K562 (cell line): Measurements from ENCODE around the gene RALGPS1. TPM values are rescaled to one million over a fixed set of nuclear protein-coding genes. Genes with fewer than 3 reads are reported as not detected.

Source experiments
- ATAC-seq: fragments of 200-7000 bp; cut with Tn5 transposase; 3 replicates; pipeline ENCODE4 v1.9.1; 2020; ENCODE audit warnings: moderate library complexity
- BruUV-seq: library from RNA; stranded (reverse); fragments of 400-500 nt; replicated peaks from 2 replicates; lab custom pipeline; 2021; lab: Mats Ljungman, UMichigan
- CTCF ChIA-PET: fragments of 300-600 bp; formaldehyde crosslinking; extraction: SDS; loops from one replicate; lab custom pipeline; 2021; ENCODE audit warnings: low intra/inter-chr PET ratio; lab: Yijun Ruan, JAX
- POLR2A ChIA-PET: fragments of 300-600, 350-650 bp; sonication (Branson Sonifier 250); formaldehyde crosslinking; extraction: SDS; loops from one replicate; lab custom pipeline; 2021; ENCODE audit warnings: antibody characterized with exemption, inconsistent platforms; lab: Yijun Ruan, JAX
- DNase-seq, 4 experiments: peaks; one replicate each; pipeline versions ENCODE4 v3.0.0 to v3.0.0-alpha.2; 2011 to 2018; ENCODE audit warnings: low spot score in 3 of 4, mixed read lengths in 3 of 4; ENCODE audit errors: extremely low read depth in 1 of 4
- FAIRE-seq: peaks from 2 replicates; lab custom pipeline; 2011; peaks lifted over from hg19 to GRCh38; lab: Jason Lieb, UNC
- H2AFZ ChIP-seq: 2 replicates; pipeline ENCODE4 v1.6.0; 2011; ENCODE audit warnings: low read depth, low read length, control low read depth, inconsistent platforms
- H3K27ac ChIP-seq: fragments of 200-600 bp; 3 replicates; pipeline ENCODE4 v1.8.0; 2011; ENCODE audit warnings: low read depth, mild to moderate bottlenecking, control low read depth, inconsistent platforms, low read length, moderate library complexity, mixed read lengths; ENCODE audit errors: extremely low read depth
- H3K27me3 ChIP-seq, 2 experiments: fragments of 300-600 bp in 1 of 2; 2 replicates in 1 of 2; 3 replicates in 1 of 2; pipeline versions ENCODE4 v1.6.0 to v1.8.0; 2011; ENCODE audit warnings: inconsistent platforms in 2 of 2, low read length in 2 of 2, mild to moderate bottlenecking in 1 of 2, mixed read lengths in 1 of 2, moderate library complexity in 1 of 2; ENCODE audit not compliant: control insufficient read depth in 2 of 2, insufficient read depth in 2 of 2
- H3K36me3 ChIP-seq: fragments of 300-600 bp; 3 replicates; pipeline ENCODE4 v1.8.0; 2011; ENCODE audit warnings: mild to moderate bottlenecking, low read length, inconsistent platforms; ENCODE audit not compliant: control insufficient read depth, insufficient read depth
- H3K4me1 ChIP-seq, 2 experiments: fragments of 200-600 bp in 1 of 2; replicated peaks in 1 of 2; 2 replicates in 1 of 2; 3 replicates in 1 of 2; pipeline versions ENCODE4 v1.5.1 to v1.8.0; 2011; ENCODE audit warnings: inconsistent platforms in 2 of 2, low read length in 2 of 2, mild to moderate bottlenecking in 1 of 2, mixed read lengths in 1 of 2, moderate library complexity in 1 of 2; ENCODE audit not compliant: control insufficient read depth in 2 of 2, insufficient read depth in 2 of 2
- H3K4me2 ChIP-seq: 2 replicates; pipeline ENCODE4 v1.6.1; 2011; ENCODE audit warnings: low read length, control low read depth, inconsistent platforms, mixed read lengths; ENCODE audit not compliant: insufficient read depth
- H3K4me3 ChIP-seq: fragments of 200-600 bp; sonication (generic), shearing (Covaris generic); 2 replicates; pipeline ENCODE4 v1.5.1; 2016; ENCODE audit warnings: control low read depth, inconsistent platforms
- H3K79me2 ChIP-seq: fragments of 200-600 bp; 3 replicates; pipeline ENCODE4 v1.8.0; 2011; ENCODE audit warnings: low read length, inconsistent platforms; ENCODE audit not compliant: control insufficient read depth, insufficient read depth
- H3K9ac ChIP-seq, 2 experiments: 2 replicates each; pipeline versions ENCODE4 v1.6.0 to v1.6.1; 2011; ENCODE audit warnings: low read depth in 2 of 2, low read length in 2 of 2, control low read depth in 1 of 2, inconsistent platforms in 1 of 2, mild to moderate bottlenecking in 1 of 2, mixed read lengths in 1 of 2; ENCODE audit not compliant: insufficient read depth in 1 of 2
- H3K9me1 ChIP-seq: one replicate; pipeline ENCODE4 v1.6.0; 2011; ENCODE audit warnings: inconsistent platforms, mild to moderate bottlenecking, low read length, moderate library complexity; ENCODE audit not compliant: control insufficient read depth, insufficient read depth
- H3K9me3 ChIP-seq: replicated peaks from 2 replicates; pipeline ENCODE4 v1.5.1; 2011; ENCODE audit warnings: low read depth, low read length, inconsistent platforms; ENCODE audit not compliant: control insufficient read depth, insufficient read depth
- H4K20me1 ChIP-seq: replicated peaks from 2 replicates; pipeline ENCODE4 v1.6.1; 2011; ENCODE audit warnings: low read length, inconsistent platforms, mixed read lengths; ENCODE audit not compliant: control insufficient read depth, insufficient read depth
- CC2D1A ChIP-seq: fragments of 450-650 bp; IDR thresholded peaks from 2 replicates; pipeline ENCODE4 v1.6.1; 2017; ENCODE audit warnings: mild to moderate bottlenecking
- CHD2 ChIP-seq: IDR thresholded peaks from 2 replicates; pipeline ENCODE4 v1.6.1; 2011; ENCODE audit warnings: low read depth, low read length
- EGR1 ChIP-seq: fragments of 450-650 bp; conservative IDR thresholded peaks from 2 replicates; pipeline ENCODE4 v1.6.1; 2017; ENCODE audit warnings: mild to moderate bottlenecking
- GMEB1 ChIP-seq: fragments of 250-450 bp; sonication (Bioruptor Pico); IDR thresholded peaks from 2 replicates; pipeline ENCODE4 v1.4.0; 2020; ENCODE audit warnings: mild to moderate bottlenecking
- HMBOX1 ChIP-seq: sonication (generic); IDR thresholded peaks from 2 replicates; pipeline ENCODE4 v1.6.1; 2016
- HNRNPL ChIP-seq: fragments of 200-400 bp; formaldehyde crosslinking; IDR thresholded peaks from 2 replicates; pipeline ENCODE4 v1.6.1; 2017; ENCODE audit warnings: low read depth, mild to moderate bottlenecking, low read length
- KHSRP ChIP-seq: fragments of 450-650 bp; IDR thresholded peaks from 2 replicates; pipeline ENCODE4 v1.6.1; 2017
- MBD1 ChIP-seq: fragments of 250-450 bp; sonication (Bioruptor Pico); IDR thresholded peaks from 2 replicates; pipeline ENCODE4 v1.8.0; 2022; ENCODE audit warnings: inconsistent platforms
- NFE2L1 ChIP-seq: fragments of 450-650 bp; IDR thresholded peaks from 2 replicates; pipeline ENCODE4 v1.6.1; 2016; ENCODE audit warnings: missing genetic modification characterization, low read depth, mild to moderate bottlenecking, missing compliant biosample characterization, moderate library complexity, borderline replicate concordance
- POLR3A ChIP-seq: IDR thresholded peaks from 2 replicates; pipeline ENCODE4 v1.6.1; 2011; ENCODE audit warnings: borderline replicate concordance, mild to moderate bottlenecking, moderate library complexity; ENCODE audit not compliant: insufficient read length, insufficient read depth; ENCODE audit errors: extremely low read depth
- PPARD ChIP-seq: fragments of 250-450 bp; sonication (Bioruptor Pico); IDR thresholded peaks from 2 replicates; pipeline ENCODE4 v1.8.0; 2022; ENCODE audit warnings: inconsistent platforms, mild to moderate bottlenecking, moderate library complexity
- RBM25 ChIP-seq: fragments of 200-400 bp; formaldehyde crosslinking; IDR thresholded peaks from 2 replicates; pipeline ENCODE4 v1.6.1; 2018; ENCODE audit warnings: low read length, low read depth, moderate library complexity; ENCODE audit not compliant: severe bottlenecking
- SNRNP70 ChIP-seq: fragments of 200-400 bp; formaldehyde crosslinking; optimal IDR thresholded peaks from 2 replicates; pipeline ENCODE3; 2017; ENCODE audit warnings: low read depth, low read length
- TCF7 ChIP-seq: sonication (generic); IDR thresholded peaks from 2 replicates; pipeline ENCODE4 v1.6.1; 2016; ENCODE audit warnings: antibody characterized with exemption, borderline replicate concordance
- ZNF23 ChIP-seq: fragments of 250-450 bp; sonication (Bioruptor Pico); IDR thresholded peaks from 2 replicates; pipeline ENCODE4 v1.4.0; 2020; ENCODE audit warnings: mild to moderate bottlenecking
- WGBS: fragments of 100-300 bp; shearing (Covaris generic); methylation state at CpG from one replicate; pipeline ENCODE4 v1.1.6; 2016; ENCODE audit warnings: low coverage, mixed read lengths; ENCODE audit not compliant: insufficient coverage; ENCODE audit errors: missing lambda C conversion rate; 5-methylcytosine and 5-hydroxymethylcytosine counted together
- in situ Hi-C: fragments of 300-500 bp; cut with MboI; formaldehyde crosslinking; loops from 4 replicates; pipeline ENCODE4 v1.15.0; 2018; ENCODE audit warnings: inconsistent platforms, mixed read lengths
- intact Hi-C: fragments of 100-400 bp; cut with micrococcal nuclease; formaldehyde crosslinking; loops from 2 replicates; pipeline ENCODE4 v1.14.2; 2022
- polyA plus RNA-seq, 8 experiments: library from polyadenylated mRNA; depleted of rRNA in 4 of 8; stranded (reverse) in 5 of 8; unstranded in 3 of 8; fragments of >200 nt; fragmentation: Nextera tagmentation in 2 of 8; fragmentation: Illumina TruSeq in 1 of 8; extraction: Ambion mirVana in 2 of 8; extraction: Trizol in 1 of 8; gene quantifications; 2 replicates each; pipeline versions ENCODE4 v1.2.1 to v1.2.3, GENCODE V29; 2011 to 2014; ENCODE audit warnings: inconsistent platforms in 1 of 8, missing spikeins in 1 of 8
- total RNA-seq, 7 experiments: library from RNA; depleted of rRNA in 6 of 7; stranded (reverse); fragments of >200 nt in 6 of 7; fragmentation: Illumina TruSeq in 2 of 7; extraction: Trizol in 2 of 7; gene quantifications; 2 replicates each; pipeline versions ENCODE4 v1.2.1 to v1.2.3, GENCODE V29; 2011 to 2021; ENCODE audit warnings: low replicate concordance in 1 of 7
- TF ChIP-seq, protein P1 (sequence below): fragments of 250-450 bp; sonication (Bioruptor Pico); IDR thresholded peaks from 2 replicates; pipeline ENCODE4 v1.5.0; 2021

RALGPS1 gene
- total and polyA plus RNA-seq, 9 of the 15 experiments (the other 6 are each of a cell fraction or from before 2014, with no cell fraction given) = 0.04 to 2.6 (median 1.5) TPM

- ATAC-seq (no peak), FAIRE-seq (no peak), DNase-seq (no peak)
- Histone ChIP-seq H2AFZ (no peak overlapping the region), H3K36me3 (no peaks in the 10 kb centered on the region), H3K9ac (no peak overlapping the region), H3K79me2 (no peaks in the 10 kb centered on the region), H3K4me1 (peaks cover under 1 to 8% of the 10 kb centered on the region in 2 experiments; a peak in 3 of 5 replicates), H3K4me2 (no peak overlapping the region), H3K9me1 (no peaks in the 10 kb centered on the region), H3K27ac (no peak overlapping the region), H3K9me3 (no peaks in the 10 kb centered on the region), H3K27me3 (peaks cover 0 to 6% of the 10 kb centered on the region in 2 experiments; a peak in 2 of 5 replicates), H3K4me3 (no peak overlapping the region), H4K20me1 (no peaks in the 10 kb centered on the region)
- in situ Hi-C loops = no loop called here
- no TSS peak for BruUV-seq
- intact Hi-C loops = no loop called here
- POLR2A ChIA-PET = interaction anchor here (0.5 to 1.9 kb wide), 3 partner anchors 11 to 874 kb away, joined by 3 to 5 read pairs (median 3); no protein-coding TSS in a partner anchor
- TF ChIP-seq ZNF23 (CRISPR knock-in tag) (no peak), HNRNPL (no peak), EGR1 (no peak), MBD1 (CRISPR knock-in tag) (no peak), NFE2L1 (tag) (no peak), CC2D1A (no peak), HMBOX1 (no peak), PPARD (CRISPR knock-in tag) (no peak), CHD2 (no peak), RBM25 (no peak), SNRNP70 (no peak), GMEB1 (CRISPR knock-in tag) (no peak), KHSRP (no peak), POLR3A (no peak), TCF7 (no peak)
- TF ChIP-seq, protein P1, sequence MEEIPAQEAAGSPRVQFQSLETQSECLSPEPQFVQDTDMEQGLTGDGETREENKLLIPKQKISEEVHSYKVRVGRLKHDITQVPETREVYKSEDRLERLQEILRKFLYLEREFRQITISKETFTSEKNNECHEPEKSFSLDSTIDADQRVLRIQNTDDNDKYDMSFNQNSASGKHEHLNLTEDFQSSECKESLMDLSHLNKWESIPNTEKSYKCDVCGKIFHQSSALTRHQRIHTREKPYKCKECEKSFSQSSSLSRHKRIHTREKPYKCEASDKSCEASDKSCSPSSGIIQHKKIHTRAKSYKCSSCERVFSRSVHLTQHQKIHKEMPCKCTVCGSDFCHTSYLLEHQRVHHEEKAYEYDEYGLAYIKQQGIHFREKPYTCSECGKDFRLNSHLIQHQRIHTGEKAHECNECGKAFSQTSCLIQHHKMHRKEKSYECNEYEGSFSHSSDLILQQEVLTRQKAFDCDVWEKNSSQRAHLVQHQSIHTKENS = no peak
- whole genome bisulfite sequencing = 25% methylated on average over 6 of the region's 6 CpGs
- CTCF ChIA-PET = no interaction called here
Observed at GRCh38 chr9:126962336-126962735, 47.8 kb downstream of the RALGPS1 start.
